Suprapubic skin (tissue), 4 donors: ENCODE data around the gene VWA2. TPM values are rescaled to one million over a fixed set of nuclear protein-coding genes. Genes with fewer than 3 reads are reported as not detected.

Experiments
- DNase-seq, 2 donors: peaks; one replicate each; pipeline ENCODE4 v3.0.0-alpha.2; 2019; ENCODE audit warnings: low spot score in 2 of 2
- H3K27ac ChIP-seq: fragments of 200-600 bp; sonication (generic); one replicate; pipeline ENCODE4 v1.5.1; 2019
- H3K27me3 ChIP-seq: fragments of 200-600 bp; sonication (generic); one replicate; pipeline ENCODE4 v1.5.1; 2019
- H3K36me3 ChIP-seq: fragments of 200-600 bp; sonication (generic); one replicate; pipeline ENCODE4 v1.5.1; 2019
- H3K4me1 ChIP-seq: fragments of 200-600 bp; sonication (generic); one replicate; pipeline ENCODE4 v1.5.1; 2019
- H3K4me3 ChIP-seq: fragments of 200-600 bp; sonication (generic); one replicate; pipeline ENCODE4 v1.5.1; 2019; ENCODE audit warnings: mild to moderate bottlenecking
- H3K9me3 ChIP-seq: fragments of 200-600 bp; sonication (generic); one replicate; pipeline ENCODE4 v1.5.1; 2019
- EP300 ChIP-seq: sonication (generic); formaldehyde crosslinking; IDR thresholded peaks from one replicate; pipeline ENCODE4 v1.6.1; 2017; ENCODE audit warnings: antibody characterized with exemption
- POLR2A ChIP-seq, 2 donors: fragments of 450-650 bp; IDR thresholded peaks; one replicate each; pipeline ENCODE4 v1.6.1; 2017; ENCODE audit warnings: antibody characterized with exemption in 2 of 2, mild to moderate bottlenecking in 2 of 2, moderate library complexity in 2 of 2
- POLR2AphosphoS5 ChIP-seq, 3 donors: sonication (generic); formaldehyde crosslinking; IDR thresholded peaks; one replicate each; pipeline ENCODE4 v1.6.1; 2017; ENCODE audit warnings: antibody characterized with exemption in 3 of 3
- WGBS: methylation state at CpG from one replicate; pipeline ENCODE4 v1.1.5; 2018; 5-methylcytosine and 5-hydroxymethylcytosine counted together
- total RNA-seq, 4 donors: library from RNA; depleted of rRNA; stranded (reverse); fragments of >200 nt; gene quantifications; one replicate each; pipeline ENCODE4 v1.1.0, GENCODE V29; 2016
- TF ChIP-seq, protein P1 (sequence below), 2 donors: fragments of 200-600 bp in 1 of 2; fragments of 450-650 bp in 1 of 2; sonication (generic) in 1 of 2; IDR thresholded peaks; one replicate each; pipeline ENCODE4 v1.5.1; 2016 to 2019; ENCODE audit warnings: antibody characterized with exemption in 2 of 2, mild to moderate bottlenecking in 1 of 2, moderate library complexity in 1 of 2

VWA2 gene
- total RNA-seq, 4 donors from 2014 or later: 15.7 to 31.0 (median 20.2) TPM

DNA sequence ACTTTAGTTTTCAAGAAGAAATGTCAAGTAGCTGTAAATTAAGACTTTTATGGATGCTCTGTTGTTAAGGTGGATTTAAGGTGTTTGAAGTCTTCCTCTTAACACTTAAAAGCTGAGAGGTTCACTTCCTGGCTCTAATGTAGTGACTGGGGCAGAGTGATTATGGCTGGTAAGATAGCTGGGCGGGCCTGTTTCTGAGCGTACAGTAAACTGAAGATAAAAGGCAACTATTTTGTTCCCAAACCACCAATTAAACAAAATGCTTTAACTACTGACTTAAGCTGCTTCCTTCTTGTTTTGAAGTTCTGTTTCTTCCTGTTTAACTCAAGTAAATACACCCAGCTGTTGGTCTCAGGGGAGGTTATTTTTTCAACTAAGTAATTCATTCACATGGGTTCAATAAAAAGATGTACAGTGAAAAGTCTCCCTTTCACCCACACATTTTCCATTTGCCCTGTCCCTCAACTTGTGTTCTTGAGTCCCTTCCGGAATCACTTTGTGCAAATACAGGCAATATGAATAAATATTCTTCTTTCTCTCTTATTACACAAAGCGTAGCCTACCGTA is 19.3 kb downstream of the VWA2 start:
- no peaks in the 10 kb centered on the region for H3K36me3 ChIP-seq
- H3K9me3 ChIP-seq: no peaks in the 10 kb centered on the region
- WGBS: 55% methylated on average over 5 of the region's 5 CpGs
- peaks cover 29% of the 10 kb centered on the region for H3K4me1 ChIP-seq
- TF ChIP-seq POLR2AphosphoS5 (IDR thresholded peaks at IDR 0.05) (no peak), EP300 (no peak), POLR2A (IDR thresholded peaks at IDR 0.05) (no peak)
- TF ChIP-seq, protein P1, sequence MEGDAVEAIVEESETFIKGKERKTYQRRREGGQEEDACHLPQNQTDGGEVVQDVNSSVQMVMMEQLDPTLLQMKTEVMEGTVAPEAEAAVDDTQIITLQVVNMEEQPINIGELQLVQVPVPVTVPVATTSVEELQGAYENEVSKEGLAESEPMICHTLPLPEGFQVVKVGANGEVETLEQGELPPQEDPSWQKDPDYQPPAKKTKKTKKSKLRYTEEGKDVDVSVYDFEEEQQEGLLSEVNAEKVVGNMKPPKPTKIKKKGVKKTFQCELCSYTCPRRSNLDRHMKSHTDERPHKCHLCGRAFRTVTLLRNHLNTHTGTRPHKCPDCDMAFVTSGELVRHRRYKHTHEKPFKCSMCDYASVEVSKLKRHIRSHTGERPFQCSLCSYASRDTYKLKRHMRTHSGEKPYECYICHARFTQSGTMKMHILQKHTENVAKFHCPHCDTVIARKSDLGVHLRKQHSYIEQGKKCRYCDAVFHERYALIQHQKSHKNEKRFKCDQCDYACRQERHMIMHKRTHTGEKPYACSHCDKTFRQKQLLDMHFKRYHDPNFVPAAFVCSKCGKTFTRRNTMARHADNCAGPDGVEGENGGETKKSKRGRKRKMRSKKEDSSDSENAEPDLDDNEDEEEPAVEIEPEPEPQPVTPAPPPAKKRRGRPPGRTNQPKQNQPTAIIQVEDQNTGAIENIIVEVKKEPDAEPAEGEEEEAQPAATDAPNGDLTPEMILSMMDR (IDR thresholded peaks at IDR 0.05): no peak
- H3K27me3 ChIP-seq: no peaks in the 10 kb centered on the region
- peak overlapping the region; percentile 23 for H3K27ac ChIP-seq
- no peak overlapping the region for H3K4me3 ChIP-seq
- DNase-seq: no peak

DNA sequence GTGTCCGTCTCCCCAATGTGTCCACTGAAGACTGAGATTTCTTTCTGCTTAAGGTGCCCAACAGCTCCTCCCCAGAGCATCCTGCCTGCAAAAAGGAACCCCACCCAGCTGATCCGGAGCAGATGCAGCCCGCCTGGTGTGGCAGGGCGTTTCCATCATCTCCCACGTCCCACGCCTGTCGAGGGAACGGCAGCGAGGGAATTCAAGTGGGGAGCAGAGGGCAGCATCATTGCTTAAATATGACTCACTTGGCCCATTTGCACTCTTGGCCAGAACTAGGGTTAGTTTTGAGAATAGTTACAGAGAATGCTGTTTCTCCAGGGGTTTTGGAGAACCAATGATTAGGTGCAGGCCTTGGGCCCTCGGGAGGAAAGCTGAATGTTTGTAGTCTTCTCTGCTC is 20.8 kb downstream of the VWA2 start:
- TF ChIP-seq POLR2A (IDR thresholded peaks at IDR 0.05) (no peak), EP300 (no peak), POLR2AphosphoS5 (IDR thresholded peaks at IDR 0.05) (peak in 1 of 3 donors; percentile 47)
- TF ChIP-seq, protein P1 (IDR thresholded peaks at IDR 0.05): no peak

DNA sequence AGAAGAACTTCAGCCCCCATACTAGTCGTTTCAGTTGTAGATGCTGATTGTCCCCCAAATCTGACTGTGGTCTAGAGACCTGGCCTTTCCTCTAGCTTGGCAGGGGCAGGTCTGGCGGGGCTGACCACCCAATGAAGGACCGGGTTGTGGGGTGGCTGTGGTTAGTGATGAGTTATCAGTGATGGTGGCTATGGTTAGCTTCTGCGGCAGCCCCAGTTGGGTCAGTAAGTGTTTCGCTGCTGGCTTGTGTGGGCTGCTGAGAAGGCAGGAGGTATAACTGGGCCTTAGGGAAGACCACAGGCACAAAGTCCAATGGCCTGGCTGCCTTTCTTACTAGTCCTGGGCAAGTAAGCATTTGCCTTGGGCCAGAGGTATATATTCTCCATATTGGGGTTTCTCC is 21.3 kb downstream of the VWA2 start:
- Histone ChIP-seq H3K4me3 (no peak overlapping the region), H3K27ac (peak overlapping the region; percentile 73), H3K36me3 (no peaks in the 10 kb centered on the region), H3K27me3 (no peaks in the 10 kb centered on the region), H3K9me3 (no peaks in the 10 kb centered on the region), H3K4me1 (peaks cover 37% of the 10 kb centered on the region)
- DNase-seq: no peak
- 88% methylated on average over 4 of the region's 5 CpGs for WGBS
- TF ChIP-seq POLR2A (IDR thresholded peaks at IDR 0.05): no peak
- TF ChIP-seq, protein P1 (IDR thresholded peaks at IDR 0.05): no peak
- no peak for TF ChIP-seq EP300
- no peak for TF ChIP-seq POLR2AphosphoS5 (IDR thresholded peaks at IDR 0.05)

More for the DNA sequence above, 20.8 kb downstream of the VWA2 start:
- Histone ChIP-seq H3K9me3 (no peaks in the 10 kb centered on the region), H3K4me1 (peaks cover 32% of the 10 kb centered on the region), H3K36me3 (no peaks in the 10 kb centered on the region), H3K27me3 (no peaks in the 10 kb centered on the region), H3K4me3 (no peak overlapping the region), H3K27ac (no peak overlapping the region)
- peak; percentile 78 to 88 for DNase-seq
- WGBS: 46% methylated on average over 10 of the region's 10 CpGs

DNA sequence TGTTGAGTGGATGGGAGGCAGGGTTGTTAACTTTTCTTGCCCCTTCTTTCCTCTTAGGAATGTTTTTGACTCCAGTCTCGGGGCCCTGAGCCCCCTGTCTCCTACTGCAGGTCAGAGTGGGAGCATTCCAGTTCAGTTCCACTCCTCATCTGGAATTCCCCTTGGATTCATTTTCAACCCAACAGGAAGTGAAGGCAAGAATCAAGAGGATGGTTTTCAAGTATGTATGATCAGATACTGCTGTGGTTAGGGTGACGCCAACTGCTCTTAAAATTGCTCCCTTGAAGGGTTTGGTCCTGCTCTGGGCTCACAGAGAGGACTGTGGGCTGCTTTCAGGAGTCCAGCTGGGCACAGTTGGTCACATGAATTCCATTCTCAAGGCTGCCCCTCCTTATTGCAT is 22.0 kb downstream of the VWA2 start:
- WGBS: 50% methylated on average over 2 of the region's 2 CpGs
- Histone ChIP-seq H3K36me3 (no peaks in the 10 kb centered on the region), H3K4me1 (peaks cover 38% of the 10 kb centered on the region), H3K4me3 (no peak overlapping the region), H3K9me3 (no peaks in the 10 kb centered on the region), H3K27ac (peak overlapping the region; percentile 73), H3K27me3 (no peaks in the 10 kb centered on the region)
- DNase-seq: no peak
- TF ChIP-seq, protein P1 (IDR thresholded peaks at IDR 0.05): no peak

DNA sequence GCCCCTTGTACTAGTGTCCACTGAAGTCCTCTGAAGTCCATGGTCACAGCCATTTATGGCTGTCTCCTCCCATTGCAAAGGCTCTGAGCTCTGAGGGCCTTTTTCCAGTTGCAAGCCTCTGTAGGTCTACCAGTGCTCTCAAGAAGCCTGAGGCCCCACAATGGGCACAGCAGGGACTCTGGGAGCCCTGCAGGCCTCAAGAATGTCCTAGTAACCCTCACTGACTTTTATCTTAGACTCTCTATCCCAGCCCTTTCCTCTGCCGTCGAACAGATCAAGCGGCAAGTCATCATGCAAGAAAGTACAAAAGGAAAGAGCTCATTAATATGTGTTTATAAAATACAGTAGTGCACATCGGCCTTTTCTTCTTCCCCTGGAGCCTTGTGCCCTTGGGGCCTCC is 23.4 kb downstream of the VWA2 start:
- Histone ChIP-seq H3K27me3 (no peaks in the 10 kb centered on the region), H3K36me3 (no peaks in the 10 kb centered on the region), H3K27ac (no peak overlapping the region), H3K4me1 (peaks cover 41% of the 10 kb centered on the region), H3K9me3 (no peaks in the 10 kb centered on the region), H3K4me3 (no peak overlapping the region)
- no peak for DNase-seq
- TF ChIP-seq POLR2A (IDR thresholded peaks at IDR 0.05) (no peak), EP300 (no peak)
- 86% methylated on average over 4 of the region's 4 CpGs for WGBS
